DMS53 treated with DMSO at 0.1 percent for 48 hours (cell line): ENCODE results near the gene GPRC5D.

ENCODE experiments used
- DNase-seq: peaks from one replicate; lab custom pipeline; 2025; ENCODE audit not compliant: unreplicated experiment; lab: John Stamatoyannopoulos, UW

GPRC5D gene

GRCh38 chr12:12979731-12980259, 27.8 kb upstream of the GPRC5D start:
- no peak for DNase-seq

GRCh38 chr12:12979126-12979525, 27.2 kb upstream of the GPRC5D start:
- no peak for DNase-seq

GRCh38 chr12:12977231-12977630, 25.3 kb upstream of the GPRC5D start:
- DNase-seq = no peak

GRCh38 chr12:12976366-12976765, 24.4 kb upstream of the GPRC5D start:
- DNase-seq = no peak

- no peak for DNase-seq
These were observed 23.5 kb upstream of the GPRC5D start for GRCh38 chr12:12975322-12976077.

- no peak for DNase-seq
These were observed 22.2 kb upstream of the GPRC5D start for GRCh38 chr12:12974211-12974610.

GRCh38 chr12:12973019-12973418, 21.0 kb upstream of the GPRC5D start:
- DNase-seq = no peak

- DNase-seq = no peak
These were observed 13.9 kb upstream of the GPRC5D start for GRCh38 chr12:12965836-12966235.

GRCh38 chr12:12964255-12964654, 12.3 kb upstream of the GPRC5D start:
- no peak for DNase-seq

GRCh38 chr12:12960639-12961209, 8.8 kb upstream of the GPRC5D start:
- no peak for DNase-seq

- no peak for DNase-seq
These were observed 6.9 kb upstream of the GPRC5D start for GRCh38 chr12:12958886-12959285.

GRCh38 chr12:12954878-12955625, 3.1 kb upstream of the GPRC5D start:
- DNase-seq = no peak

GRCh38 chr12:12954356-12954755, 2.4 kb upstream of the GPRC5D start:
- no peak for DNase-seq

- no peak for DNase-seq
These were observed 466 bp downstream of the GPRC5D start for GRCh38 chr12:12951504-12951903.

- DNase-seq = no peak
These were observed 4.1 kb downstream of the GPRC5D start for GRCh38 chr12:12947902-12948301.

GRCh38 chr12:12946686-12947355, 5.1 kb downstream of the GPRC5D start:
- DNase-seq = no peak

GRCh38 chr12:12945591-12945990, 6.4 kb downstream of the GPRC5D start:
- no peak for DNase-seq

- DNase-seq = no peak
These were observed 8.2 kb downstream of the GPRC5D start for GRCh38 chr12:12943586-12944260.

GRCh38 chr12:12941450-12942350, 10.3 kb downstream of the GPRC5D start:
- DNase-seq = no peak

GRCh38 chr12:12939888-12940287, 12.1 kb downstream of the GPRC5D start:
- DNase-seq = no peak
